Measurements from ENCODE around the gene SMG6. TPM values are rescaled to one million over a fixed set of nuclear protein-coding genes. Genes with fewer than 3 reads are reported as not detected.

SMG6 gene
- total RNA-seq, 1 experiment from 2014 or later = 25.6 TPM

DNA sequence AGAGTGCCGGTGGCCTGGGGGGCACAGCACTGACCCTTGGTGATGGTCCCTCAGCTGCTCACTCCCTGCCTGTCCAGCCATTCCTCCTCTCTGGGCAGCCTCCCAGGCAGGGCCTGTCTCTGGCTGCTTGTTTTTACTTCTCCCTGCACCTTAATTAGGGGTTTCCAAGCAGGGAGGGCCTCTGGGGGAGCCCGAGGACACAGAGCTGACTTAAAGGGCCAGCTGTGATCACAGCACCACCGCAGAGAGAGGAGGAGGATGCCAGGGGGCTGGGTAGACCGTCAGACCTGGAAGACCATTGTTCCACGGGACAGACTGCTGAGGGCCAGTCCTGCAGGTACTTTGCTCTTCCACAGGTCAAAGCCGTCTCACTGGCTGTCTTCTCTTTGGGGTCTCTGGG lies 274.8 kb downstream of the SMG6 start:
- H3K4me3 Mint-ChIP-seq = peak overlapping the region; percentile 30; the same call in 1 of the 2 replicates
- TF ChIP-seq CREB1 (CRISPR knock-in tag; IDR thresholded peaks at IDR 0.05) (no peak), EMX1 (CRISPR knock-in tag; IDR thresholded peaks at IDR 0.05) (no peak), ESRRA (CRISPR knock-in tag; IDR thresholded peaks at IDR 0.05; ENCODE audit: borderline replicate concordance) (no peak), MLX (CRISPR knock-in tag; IDR thresholded peaks at IDR 0.05) (no peak), PRDM15 (CRISPR knock-in tag; IDR thresholded peaks at IDR 0.05) (no peak), ZNF317 (CRISPR knock-in tag; IDR thresholded peaks at IDR 0.05; ENCODE audit: borderline replicate concordance, low read depth) (no peak), SMAD4 (CRISPR knock-in tag; IDR thresholded peaks at IDR 0.05) (no peak), ATF1 (CRISPR knock-in tag; IDR thresholded peaks at IDR 0.05) (no peak), ZBTB21 (CRISPR knock-in tag; IDR thresholded peaks at IDR 0.05; ENCODE audit: borderline replicate concordance) (no peak), AR (CRISPR knock-in tag; IDR thresholded peaks at IDR 0.05) (no peak), MYBL2 (CRISPR knock-in tag; IDR thresholded peaks at IDR 0.05) (no peak)
- TF ChIP-seq, protein P1, sequence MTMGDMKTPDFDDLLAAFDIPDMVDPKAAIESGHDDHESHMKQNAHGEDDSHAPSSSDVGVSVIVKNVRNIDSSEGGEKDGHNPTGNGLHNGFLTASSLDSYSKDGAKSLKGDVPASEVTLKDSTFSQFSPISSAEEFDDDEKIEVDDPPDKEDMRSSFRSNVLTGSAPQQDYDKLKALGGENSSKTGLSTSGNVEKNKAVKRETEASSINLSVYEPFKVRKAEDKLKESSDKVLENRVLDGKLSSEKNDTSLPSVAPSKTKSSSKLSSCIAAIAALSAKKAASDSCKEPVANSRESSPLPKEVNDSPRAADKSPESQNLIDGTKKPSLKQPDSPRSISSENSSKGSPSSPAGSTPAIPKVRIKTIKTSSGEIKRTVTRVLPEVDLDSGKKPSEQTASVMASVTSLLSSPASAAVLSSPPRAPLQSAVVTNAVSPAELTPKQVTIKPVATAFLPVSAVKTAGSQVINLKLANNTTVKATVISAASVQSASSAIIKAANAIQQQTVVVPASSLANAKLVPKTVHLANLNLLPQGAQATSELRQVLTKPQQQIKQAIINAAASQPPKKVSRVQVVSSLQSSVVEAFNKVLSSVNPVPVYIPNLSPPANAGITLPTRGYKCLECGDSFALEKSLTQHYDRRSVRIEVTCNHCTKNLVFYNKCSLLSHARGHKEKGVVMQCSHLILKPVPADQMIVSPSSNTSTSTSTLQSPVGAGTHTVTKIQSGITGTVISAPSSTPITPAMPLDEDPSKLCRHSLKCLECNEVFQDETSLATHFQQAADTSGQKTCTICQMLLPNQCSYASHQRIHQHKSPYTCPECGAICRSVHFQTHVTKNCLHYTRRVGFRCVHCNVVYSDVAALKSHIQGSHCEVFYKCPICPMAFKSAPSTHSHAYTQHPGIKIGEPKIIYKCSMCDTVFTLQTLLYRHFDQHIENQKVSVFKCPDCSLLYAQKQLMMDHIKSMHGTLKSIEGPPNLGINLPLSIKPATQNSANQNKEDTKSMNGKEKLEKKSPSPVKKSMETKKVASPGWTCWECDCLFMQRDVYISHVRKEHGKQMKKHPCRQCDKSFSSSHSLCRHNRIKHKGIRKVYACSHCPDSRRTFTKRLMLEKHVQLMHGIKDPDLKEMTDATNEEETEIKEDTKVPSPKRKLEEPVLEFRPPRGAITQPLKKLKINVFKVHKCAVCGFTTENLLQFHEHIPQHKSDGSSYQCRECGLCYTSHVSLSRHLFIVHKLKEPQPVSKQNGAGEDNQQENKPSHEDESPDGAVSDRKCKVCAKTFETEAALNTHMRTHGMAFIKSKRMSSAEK (CRISPR knock-in tag; IDR thresholded peaks at IDR 0.05; ENCODE audit: borderline replicate concordance) = no peak
- peaks cover 3% of the 10 kb centered on the region; the same call in 1 of the 2 replicates for H3K36me3 Mint-ChIP-seq
- no peaks in the 10 kb centered on the region for H3K9me3 Mint-ChIP-seq
- ATAC-seq (no peak), DNase-seq (ENCODE audit: low spot score) (no peak)
- peaks cover 58% of the 10 kb centered on the region for H3K27me3 Mint-ChIP-seq (ENCODE audit: low read depth)
- peaks cover 7% of the 10 kb centered on the region for H3K4me1 Mint-ChIP-seq
- H3K27ac Mint-ChIP-seq = no peak overlapping the region
- ChIA-PET CTCF (interaction anchor here (0.5 to 6.3 kb wide), 3 partner anchors 96 to 125 kb away, joined by 3 to 47 read pairs (median 4); no protein-coding TSS in a partner anchor), POLR2A (interaction anchor here (0.5 kb wide), 1 partner anchor 740 kb away, joined by 3 read pairs; no protein-coding TSS in a partner anchor)

GRCh38 chr17:2028234-2028614 lies 275.4 kb downstream of the SMG6 start:
- H3K4me3 Mint-ChIP-seq = no peak overlapping the region
- H3K4me1 Mint-ChIP-seq = peaks cover 7% of the 10 kb centered on the region
- no peak for ATAC-seq
- H3K27ac Mint-ChIP-seq = no peak overlapping the region
- no peak for DNase-seq (ENCODE audit: low spot score)
- no peaks in the 10 kb centered on the region for H3K9me3 Mint-ChIP-seq
- POLR2A ChIA-PET = no interaction called here
- peaks cover 3% of the 10 kb centered on the region; the same call in 1 of the 2 replicates for H3K36me3 Mint-ChIP-seq
- peaks cover 62% of the 10 kb centered on the region for H3K27me3 Mint-ChIP-seq (ENCODE audit: low read depth)
- CTCF ChIA-PET = interaction anchor here (0.5 to 6.3 kb wide), 3 partner anchors 96 to 124 kb away, joined by 3 to 47 read pairs (median 4); no protein-coding TSS in a partner anchor
- TF ChIP-seq ATF2 (CRISPR knock-in tag; IDR thresholded peaks at IDR 0.05; ENCODE audit: borderline replicate concordance, low read depth) (no peak), E2F1 (CRISPR knock-in tag; IDR thresholded peaks at IDR 0.05) (no peak), ZNF416 (CRISPR knock-in tag; IDR thresholded peaks at IDR 0.05) (no peak), TEAD1 (CRISPR knock-in tag; IDR thresholded peaks at IDR 0.05) (no peak), ESRRA (CRISPR knock-in tag; IDR thresholded peaks at IDR 0.05; ENCODE audit: borderline replicate concordance) (no peak), HMGXB4 (CRISPR knock-in tag; IDR thresholded peaks at IDR 0.05) (no peak), JAZF1 (CRISPR knock-in tag; IDR thresholded peaks at IDR 0.05) (no peak)

Measured in WTC11 (cell line).